ENCODE measurements around the gene NRXN2. TPM values are rescaled to one million over a fixed set of nuclear protein-coding genes. Genes with fewer than 3 reads are reported as not detected.

The NRXN2 gene
- total RNA-seq = 100 to 1,000 TPM in 3 of 8 experiments, 10 to 100 TPM in 2, 1 to 10 TPM in 2, under 1 TPM in 1; 0.51 to 120 (median 71.9) TPM

DNA sequence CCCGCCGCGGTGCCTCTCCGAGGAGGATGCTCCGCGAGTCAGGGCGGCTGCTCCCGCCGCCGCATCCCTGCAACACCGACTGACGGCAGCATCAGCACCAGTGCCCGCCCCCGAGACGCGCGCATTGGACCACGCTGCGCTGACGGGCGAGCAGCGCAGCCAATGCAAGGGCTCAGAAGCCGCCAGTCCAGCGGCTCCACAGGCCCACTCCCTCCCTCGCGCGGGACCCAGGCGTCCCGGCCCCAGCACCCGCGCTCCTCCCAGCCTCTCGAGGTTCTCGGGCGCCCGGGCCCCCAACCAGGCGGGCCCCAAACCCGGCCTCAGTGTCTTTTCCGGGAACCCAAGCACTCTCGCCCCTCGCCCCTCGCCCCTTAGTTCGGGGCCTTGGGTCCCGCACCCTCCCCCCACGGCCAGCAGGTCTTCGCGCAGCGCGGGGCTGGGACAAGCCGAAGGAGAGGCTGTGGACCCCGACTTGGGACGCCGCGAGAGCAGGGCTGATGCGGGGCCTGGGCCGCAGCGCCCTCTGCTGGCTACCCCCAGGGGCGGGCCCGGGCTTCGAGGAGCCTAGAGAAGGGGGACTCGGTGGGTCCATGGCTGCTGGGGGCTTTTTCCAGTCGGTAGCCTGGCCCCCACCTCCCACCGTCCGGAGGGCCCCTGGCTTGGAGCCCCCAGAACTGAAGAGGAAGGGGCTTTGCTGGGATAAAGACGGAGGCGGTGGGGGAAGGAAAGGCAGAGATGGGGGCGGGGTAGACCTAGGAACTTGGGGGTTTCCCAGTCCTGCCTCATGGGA is at the start of gene NRXN2:
TSS of gene NRXN2 (minus strand) at position 81 of the 790 bp plus-strand sequence. CDS start 9,498 bp downstream, outside the sequence.
- WGBS, 10 experiments = 0% methylated on average over 5 of the region's 66 CpGs; no CpG with 5 or more reads in 9 of the 10 experiments
- peak; percentile 85 to 99 (median 89) for ATAC-seq (replicated peaks in 6 of 8)
- in situ Hi-C loops (cut with MboI; ENCODE audit: low pct_unique_long_range_greater_than_20kb in 2 of 9, low sequenced_read_pairs in 9 of 9, unreplicated experiment in 9 of 9) = no loop called here
- peak within 1 kb of the TSS; percentile 55 to 83 (median 71) for H3K4me3 ChIP-seq
- H3K27ac ChIP-seq = peak within 1 kb of the TSS; percentile 89 to 97
- peaks cover 42 to 50% of the 10 kb centered on the region in 2 donors for H3K4me1 ChIP-seq (replicated peaks in 1 of 2)

DNA sequence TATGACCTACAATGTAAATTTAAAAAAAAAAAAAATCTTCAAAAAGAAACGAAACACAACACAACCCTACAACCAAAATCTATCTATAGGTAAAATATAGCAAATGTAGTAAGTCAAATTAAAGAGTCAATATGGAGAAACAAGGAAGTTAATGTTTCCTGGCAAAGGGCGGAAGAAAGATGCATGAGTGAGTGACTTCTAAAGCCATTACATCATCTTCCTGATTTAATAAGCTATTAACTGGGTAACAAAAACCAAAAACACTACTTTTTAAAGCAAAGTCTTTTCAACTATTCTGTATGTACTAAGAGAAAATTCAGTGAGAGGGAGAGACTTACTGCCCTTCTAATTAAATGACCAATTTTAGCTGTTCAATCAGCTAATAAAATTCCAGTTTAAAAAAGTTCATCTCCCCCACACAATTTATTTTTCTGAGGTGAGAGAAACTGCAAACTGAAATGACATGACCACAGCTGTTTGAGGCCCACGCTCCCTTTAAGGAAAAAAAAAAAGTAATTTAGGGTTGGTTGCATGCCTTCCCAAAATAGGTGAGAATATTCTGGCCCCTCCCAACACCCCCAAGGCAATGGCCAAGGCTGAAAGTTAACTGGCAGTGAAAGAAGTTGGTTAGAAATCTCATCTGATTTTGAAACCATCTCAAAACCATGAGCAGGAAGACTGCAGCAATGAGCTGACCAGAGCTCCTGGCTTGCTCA is 49.5 kb upstream of the NRXN2 start:
- Histone ChIP-seq H3K4me1 (replicated peaks in 1 of 2) (peaks cover 7 to 11% of the 10 kb centered on the region in 2 donors), H3K27ac (no peak overlapping the region), H3K4me3 (no peak overlapping the region)
- ATAC-seq (replicated peaks in 6 of 8) = peak in 2 of 8 experiments; percentile 20 to 24
- WGBS, 10 experiments = 58 to 100% (median 93%) methylated on average over 2 to 3 of the region's 3 CpGs
- in situ Hi-C loops (cut with MboI; ENCODE audit: low pct_unique_long_range_greater_than_20kb in 2 of 9, low sequenced_read_pairs in 9 of 9, unreplicated experiment in 9 of 9) = no loop called here

- H3K4me1 ChIP-seq (replicated peaks in 1 of 2) = peaks cover 7 to 11% of the 10 kb centered on the region in 2 donors
- WGBS, 10 experiments = 71 to 100% (median 88%) methylated on average over 1 to 2 of the region's 2 CpGs; no CpG with 5 or more reads in 2 of the 10 experiments
- ATAC-seq (replicated peaks in 6 of 8) = no peak
- H3K4me3 ChIP-seq = no peak overlapping the region
- in situ Hi-C loops (cut with MboI; ENCODE audit: low pct_unique_long_range_greater_than_20kb in 2 of 9, low sequenced_read_pairs in 9 of 9, unreplicated experiment in 9 of 9) = no loop called here
- H3K27ac ChIP-seq = no peak overlapping the region
Measured at GRCh38 chr11:64771861-64772260, 48.9 kb upstream of the NRXN2 start.

DNA sequence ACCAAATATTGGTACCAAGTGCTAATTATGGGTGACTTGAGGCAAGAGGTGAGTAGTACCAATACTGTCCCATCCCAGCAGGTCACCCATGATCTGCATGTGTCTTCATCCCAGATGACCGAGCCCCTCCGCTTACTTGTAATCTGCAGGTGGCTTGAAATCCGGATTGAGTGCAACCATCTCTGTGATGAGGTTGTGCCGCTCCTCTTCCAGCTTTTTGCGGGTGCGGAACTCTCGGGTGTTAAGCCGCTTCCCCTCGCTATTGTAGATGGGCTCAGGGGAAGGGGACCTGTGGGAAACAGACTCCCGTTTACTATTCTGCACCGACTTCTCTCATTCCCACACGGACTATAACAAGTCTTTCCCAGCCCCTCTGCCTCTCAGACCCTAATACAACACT is 47.1 kb upstream of the NRXN2 start:
- in situ Hi-C loops (cut with MboI; ENCODE audit: low pct_unique_long_range_greater_than_20kb in 2 of 9, low sequenced_read_pairs in 9 of 9, unreplicated experiment in 9 of 9) = no loop called here
- ATAC-seq (replicated peaks in 6 of 8) = no peak
- WGBS, 10 experiments = 88 to 100% (median 94%) methylated on average over 1 to 11 of the region's 12 CpGs; no CpG with 5 or more reads in 6 of the 10 experiments
- no peak overlapping the region for H3K27ac ChIP-seq
- peaks cover 0 to 2% of the 10 kb centered on the region in 2 donors for H3K4me1 ChIP-seq (replicated peaks in 1 of 2)
- no peak overlapping the region for H3K4me3 ChIP-seq

GRCh38 chr11:64769283-64769682 is 46.3 kb upstream of the NRXN2 start:
- no peak for ATAC-seq (replicated peaks in 6 of 8)
- peaks cover 7 to 10% of the 10 kb centered on the region in 2 donors for H3K4me1 ChIP-seq (replicated peaks in 1 of 2)
- no peak overlapping the region for H3K27ac ChIP-seq
- no peak overlapping the region for H3K4me3 ChIP-seq
- WGBS, 10 experiments = 85 to 100% (median 98%) methylated on average over 1 to 6 of the region's 6 CpGs; no CpG with 5 or more reads in 2 of the 10 experiments
- in situ Hi-C loops (cut with MboI; ENCODE audit: low pct_unique_long_range_greater_than_20kb in 2 of 9, low sequenced_read_pairs in 9 of 9, unreplicated experiment in 9 of 9) = no loop called here

DNA sequence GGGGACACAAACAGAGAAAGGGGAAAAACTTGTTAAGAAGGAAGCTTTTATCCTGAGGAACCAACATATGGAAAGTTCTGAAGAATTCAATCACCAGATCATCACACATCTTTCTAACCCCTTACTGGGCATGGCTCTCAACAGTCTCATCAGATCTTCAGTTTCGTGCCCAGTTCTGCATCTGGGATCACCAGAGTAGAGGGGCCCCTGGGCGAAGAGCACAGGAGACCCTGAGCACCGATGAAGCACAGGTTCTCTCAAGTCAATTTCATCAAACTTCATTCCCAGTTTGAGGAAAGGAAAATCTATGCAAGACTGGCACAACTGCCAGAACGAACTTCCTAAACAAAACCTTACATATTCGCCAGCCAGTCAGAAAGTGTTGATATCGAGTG is 45.3 kb upstream of the NRXN2 start:
- in situ Hi-C loops (cut with MboI; ENCODE audit: low pct_unique_long_range_greater_than_20kb in 2 of 9, low sequenced_read_pairs in 9 of 9, unreplicated experiment in 9 of 9) = no loop called here
- Histone ChIP-seq H3K27ac (no peak overlapping the region), H3K4me1 (replicated peaks in 1 of 2) (peaks cover 17 to 20% of the 10 kb centered on the region in 2 donors), H3K4me3 (no peak overlapping the region)
- no peak for ATAC-seq (replicated peaks in 6 of 8)
- 70 to 100% (median 93%) methylated on average over 1 to 5 of the region's 6 CpGs; no CpG with 5 or more reads in 2 of the 10 experiments for WGBS, 10 experiments

GRCh38 chr11:64767344-64768299 is 44.6 kb upstream of the NRXN2 start:
- Histone ChIP-seq H3K4me3 (no peak overlapping the region), H3K27ac (no peak overlapping the region), H3K4me1 (replicated peaks in 1 of 2) (peaks cover 24 to 27% of the 10 kb centered on the region in 2 donors)
- peak in 6 of 8 experiments; percentile 8 to 60 (median 15) for ATAC-seq (replicated peaks in 6 of 8)
- in situ Hi-C loops (cut with MboI; ENCODE audit: low pct_unique_long_range_greater_than_20kb in 2 of 9, low sequenced_read_pairs in 9 of 9, unreplicated experiment in 9 of 9) = no loop called here
- WGBS, 10 experiments = 0 to 100% (median 57%) methylated on average over 1 to 7 of the region's 19 CpGs; no CpG with 5 or more reads in 4 of the 10 experiments

DNA sequence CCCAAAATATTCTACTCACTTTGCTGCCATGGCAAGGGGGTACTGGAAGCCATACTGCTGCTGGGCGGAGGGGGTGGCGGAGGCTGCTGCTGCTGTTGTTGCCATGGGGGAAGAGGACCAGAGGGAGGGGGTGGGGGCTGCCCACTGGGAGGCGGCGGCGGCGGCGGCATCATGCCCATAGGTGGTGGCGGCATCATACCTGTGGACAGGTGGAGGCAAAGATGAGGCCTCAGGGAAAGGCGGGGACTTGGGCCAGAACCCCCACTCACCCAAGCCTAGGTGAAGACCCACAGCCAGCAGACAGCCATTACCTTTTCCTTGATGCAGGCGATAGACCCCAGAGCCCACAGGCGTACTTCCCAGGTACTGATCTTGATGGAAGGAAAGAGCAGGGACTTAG is 43.9 kb upstream of the NRXN2 start:
- 80 to 100% (median 100%) methylated on average over 1 to 2 of the region's 11 CpGs; no CpG with 5 or more reads in 6 of the 10 experiments for WGBS, 10 experiments
- H3K27ac ChIP-seq = no peak overlapping the region
- no peak overlapping the region for H3K4me3 ChIP-seq
- no peak for ATAC-seq (replicated peaks in 6 of 8)
- peaks cover 31 to 34% of the 10 kb centered on the region in 2 donors for H3K4me1 ChIP-seq (replicated peaks in 1 of 2)
- in situ Hi-C loops (cut with MboI; ENCODE audit: low pct_unique_long_range_greater_than_20kb in 2 of 9, low sequenced_read_pairs in 9 of 9, unreplicated experiment in 9 of 9) = no loop called here

DNA sequence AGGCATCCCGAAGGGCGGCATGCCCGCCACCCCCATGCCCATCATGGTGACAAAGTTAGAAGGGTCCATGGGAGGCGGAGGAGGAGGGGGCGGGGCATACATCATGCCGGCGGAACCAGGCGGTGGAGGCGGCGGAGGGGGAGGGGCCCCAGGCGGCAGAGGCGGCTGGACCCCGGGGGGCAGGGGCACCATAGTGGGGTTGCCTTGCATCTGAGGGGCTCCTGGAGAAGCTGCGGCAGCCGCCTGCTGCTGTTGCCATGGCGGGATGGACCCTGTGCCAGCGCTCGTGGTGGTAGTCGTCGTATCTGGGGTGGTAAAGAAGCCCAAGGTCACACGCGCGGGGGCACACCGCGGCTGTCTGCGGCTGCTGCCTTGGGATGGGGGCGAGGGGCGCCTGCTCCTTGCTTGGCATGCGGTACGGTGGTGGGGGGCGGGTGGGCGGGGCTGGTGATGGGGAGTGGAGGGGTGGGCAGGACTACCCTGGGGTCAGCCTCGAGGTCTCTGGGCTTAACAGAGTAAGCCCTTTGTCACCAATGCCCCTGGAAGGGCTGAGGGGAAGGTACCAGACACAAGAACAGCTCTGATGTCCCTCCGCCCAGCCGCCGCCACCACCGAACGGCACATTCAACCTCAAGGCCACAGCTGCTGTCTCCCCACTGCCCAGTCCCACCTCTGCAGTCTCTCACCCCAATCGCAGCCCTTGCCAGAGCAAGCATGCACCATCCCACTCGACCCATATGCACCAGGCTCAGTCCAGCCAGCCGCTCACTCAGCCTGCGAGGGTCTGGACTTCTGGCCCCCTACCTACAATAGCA is 43.1 kb upstream of the NRXN2 start:
- in situ Hi-C loops (cut with MboI; ENCODE audit: low pct_unique_long_range_greater_than_20kb in 2 of 9, low sequenced_read_pairs in 9 of 9, unreplicated experiment in 9 of 9) = no loop called here
- Histone ChIP-seq H3K4me3 (no peak overlapping the region), H3K4me1 (replicated peaks in 1 of 2) (peaks cover 37 to 38% of the 10 kb centered on the region in 2 donors), H3K27ac (no peak overlapping the region)
- ATAC-seq (replicated peaks in 6 of 8) = peak in 1 of 8 experiments; percentile 5
- WGBS, 10 experiments = 90% methylated on average over 2 of the region's 42 CpGs; no CpG with 5 or more reads in 9 of the 10 experiments

- Histone ChIP-seq H3K4me3 (no peak overlapping the region), H3K4me1 (replicated peaks in 1 of 2) (peaks cover 42 to 44% of the 10 kb centered on the region in 2 donors), H3K27ac (no peak overlapping the region)
- 79 to 100% (median 86%) methylated on average over 1 to 17 of the region's 30 CpGs; no CpG with 5 or more reads in 3 of the 10 experiments for WGBS, 10 experiments
- in situ Hi-C loops (cut with MboI; ENCODE audit: low pct_unique_long_range_greater_than_20kb in 2 of 9, low sequenced_read_pairs in 9 of 9, unreplicated experiment in 9 of 9) = no loop called here
- ATAC-seq (replicated peaks in 6 of 8) = no peak
Measured at GRCh38 chr11:64765291-64765850, 42.4 kb upstream of the NRXN2 start.

GRCh38 chr11:64764753-64765152 is 41.8 kb upstream of the NRXN2 start:
- WGBS, 10 experiments = 63 to 100% (median 84%) methylated on average over 1 to 7 of the region's 8 CpGs; no CpG with 5 or more reads in 1 of the 10 experiments
- in situ Hi-C loops (cut with MboI; ENCODE audit: low pct_unique_long_range_greater_than_20kb in 2 of 9, low sequenced_read_pairs in 9 of 9, unreplicated experiment in 9 of 9) = no loop called here
- peaks cover 49 to 50% of the 10 kb centered on the region in 2 donors for H3K4me1 ChIP-seq (replicated peaks in 1 of 2)
- H3K27ac ChIP-seq = peak overlapping the region in 1 of 2 donors; percentile 15
- ATAC-seq (replicated peaks in 6 of 8) = no peak
- no peak overlapping the region for H3K4me3 ChIP-seq
